Activated CD8-positive, alpha-beta memory T cell treated with anti-CD3 and anti-CD28 coated beads, Interleukin-2, amount 50 U/mL, for 1 hour (primary cell): Measurements from ENCODE around the gene PPP6R2.
"Not testable (repeated sequence)": the region's sequence is repeated elsewhere in the genome, so short reads cannot be mapped to it uniquely, and the experiment has no call there.

Experiments used
- DNase-seq: peaks from one replicate; pipeline ENCODE4 v3.0.0-alpha.2; 2020; ENCODE audit errors: extremely low read depth

Gene PPP6R2

DNA sequence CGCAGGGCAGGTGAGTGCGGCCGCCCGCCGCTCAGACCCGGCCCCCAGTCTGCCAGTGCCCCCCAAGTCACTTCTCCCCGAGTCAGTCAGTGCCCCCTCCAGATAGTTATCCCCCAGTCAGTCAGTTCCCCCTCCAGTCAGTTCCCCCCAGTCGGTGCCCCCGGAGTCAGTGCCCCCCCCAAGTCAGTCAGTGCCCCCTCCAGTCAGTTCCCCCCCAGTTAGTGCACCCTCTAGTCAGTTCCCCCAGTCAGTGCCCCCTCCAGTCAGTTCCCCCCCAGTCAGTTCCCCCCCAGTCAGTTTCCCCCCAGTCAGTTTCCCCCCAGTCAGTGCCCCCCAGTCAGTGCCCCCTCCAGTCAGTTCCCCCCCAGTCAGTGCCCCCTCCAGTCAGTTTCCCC, 411 bp downstream of the PPP6R2 start:
- no peak for DNase-seq

- no peak for DNase-seq
Measured at GRCh38 chr22:50346470-50346869, 3.3 kb downstream of the PPP6R2 start.

GRCh38 chr22:50347157-50347556, 4.0 kb downstream of the PPP6R2 start:
- DNase-seq, result no peak

GRCh38 chr22:50348058-50348457, 4.9 kb downstream of the PPP6R2 start:
- DNase-seq, result no peak

DNA sequence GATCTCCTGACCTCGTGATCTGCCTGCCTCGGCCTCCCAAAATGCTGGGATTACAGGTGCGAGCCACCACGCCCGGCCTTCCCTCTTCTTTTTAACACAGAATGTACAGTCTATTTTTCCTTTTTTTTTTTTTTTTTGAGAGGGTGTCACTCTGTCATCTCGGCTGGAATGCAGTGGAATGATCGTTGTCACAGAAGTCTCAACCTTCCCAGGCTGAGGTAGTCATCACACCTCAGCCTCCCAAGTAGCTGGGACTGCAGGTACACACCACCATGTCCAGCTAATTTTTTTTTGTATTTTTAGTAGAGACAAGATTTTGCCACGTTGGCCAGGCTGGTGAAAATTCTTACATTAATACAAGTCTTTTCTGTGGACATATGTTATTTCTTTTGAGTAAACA, 13.1 kb downstream of the PPP6R2 start:
- no peak for DNase-seq

DNA sequence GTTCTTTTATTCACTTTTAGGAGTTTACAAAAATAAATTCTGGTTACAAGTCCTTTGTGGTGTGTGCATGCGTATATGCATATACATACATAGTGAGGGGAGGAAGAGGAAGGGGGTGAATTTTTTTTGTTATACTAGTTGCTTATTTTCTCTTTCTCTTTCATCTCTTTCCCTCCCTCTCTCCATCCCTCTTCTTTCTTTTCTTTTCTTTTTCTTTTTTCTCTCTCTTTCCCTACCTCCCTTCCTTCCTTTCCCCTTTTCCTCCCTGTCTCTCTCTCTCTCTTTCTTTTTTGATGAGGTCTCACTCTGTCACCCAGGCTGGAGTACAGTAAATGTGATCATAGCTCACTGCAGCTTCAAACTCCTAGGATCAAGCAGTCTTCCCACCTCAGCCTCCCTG, 14.1 kb downstream of the PPP6R2 start:
- DNase-seq, result no peak

DNA sequence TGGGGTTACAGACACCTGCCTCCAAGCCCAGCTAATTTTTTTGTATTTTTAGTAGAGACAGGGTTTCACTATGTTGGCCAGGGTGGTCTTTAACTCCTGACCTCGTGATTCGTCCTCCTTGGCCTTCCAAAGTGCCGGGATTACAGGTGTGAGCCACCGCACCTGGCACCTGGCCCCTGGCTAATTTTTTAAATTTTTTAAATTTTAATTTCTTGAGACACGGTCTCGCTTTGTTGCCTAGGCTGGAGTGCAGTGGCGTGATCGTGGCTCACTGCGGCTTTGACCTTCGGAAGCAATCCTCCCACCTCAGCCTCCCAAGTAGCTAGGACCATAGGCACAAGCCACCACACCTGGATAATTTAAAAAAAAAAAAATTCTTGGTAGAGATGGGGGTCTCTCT, 14.6 kb downstream of the PPP6R2 start:
- DNase-seq, result no peak

GRCh38 chr22:50360578-50360977, 17.5 kb downstream of the PPP6R2 start:
- no peak for DNase-seq

- DNase-seq, result no peak
Measured at GRCh38 chr22:50361222-50361621, 18.1 kb downstream of the PPP6R2 start.

DNA sequence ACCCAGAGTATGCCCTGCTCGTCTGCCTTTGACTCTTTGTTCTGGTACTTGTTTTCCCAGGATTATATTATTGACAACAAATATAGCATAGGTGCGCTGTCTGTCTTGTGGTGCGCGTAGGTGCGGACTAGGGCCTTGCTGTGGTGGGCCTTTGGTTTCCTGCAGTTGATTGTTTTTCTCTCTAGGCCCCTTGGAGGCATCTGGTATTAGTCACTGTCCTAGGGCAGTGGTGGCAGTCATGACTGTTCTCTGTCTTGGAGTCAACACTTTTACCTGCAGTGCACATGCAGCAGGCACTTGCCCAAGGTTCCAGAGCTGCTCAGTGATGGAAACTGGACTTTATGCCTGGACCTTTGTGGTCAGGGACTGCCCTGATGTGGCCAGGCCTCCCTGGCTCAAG, 18.6 kb downstream of the PPP6R2 start:
- DNase-seq, result no peak

DNA sequence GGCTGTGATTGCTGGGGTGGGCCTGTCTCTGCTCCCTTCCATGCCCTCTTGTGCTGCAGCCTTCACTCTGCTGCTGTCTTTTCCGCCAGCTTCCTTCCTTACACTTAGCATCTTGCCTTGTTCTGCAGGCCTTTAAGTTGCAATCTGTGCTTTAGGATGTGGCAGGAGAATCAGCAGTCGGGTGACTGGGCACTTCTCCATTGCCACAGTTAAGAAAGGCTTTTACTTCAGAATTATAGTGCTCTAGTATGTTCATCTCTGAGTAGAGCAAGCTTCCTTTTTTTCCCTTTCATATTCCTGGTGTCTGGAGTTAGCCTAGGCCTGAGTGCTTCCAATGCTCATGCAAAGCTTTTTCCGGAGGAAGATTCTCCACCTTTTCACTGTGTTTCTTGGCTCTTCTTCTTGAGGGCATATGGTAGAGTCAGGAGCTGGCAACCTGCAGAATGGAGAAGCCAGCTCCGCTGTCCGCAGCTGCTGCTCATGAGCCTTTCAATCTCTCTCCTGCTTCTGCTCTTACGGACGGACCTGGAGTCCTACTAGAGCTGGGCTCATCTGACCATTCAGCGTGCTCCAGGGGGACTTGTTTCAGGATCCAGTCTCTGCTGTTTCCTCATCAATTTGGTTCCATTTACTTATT, 20.2 kb downstream of the PPP6R2 start:
- no peak for DNase-seq

DNA sequence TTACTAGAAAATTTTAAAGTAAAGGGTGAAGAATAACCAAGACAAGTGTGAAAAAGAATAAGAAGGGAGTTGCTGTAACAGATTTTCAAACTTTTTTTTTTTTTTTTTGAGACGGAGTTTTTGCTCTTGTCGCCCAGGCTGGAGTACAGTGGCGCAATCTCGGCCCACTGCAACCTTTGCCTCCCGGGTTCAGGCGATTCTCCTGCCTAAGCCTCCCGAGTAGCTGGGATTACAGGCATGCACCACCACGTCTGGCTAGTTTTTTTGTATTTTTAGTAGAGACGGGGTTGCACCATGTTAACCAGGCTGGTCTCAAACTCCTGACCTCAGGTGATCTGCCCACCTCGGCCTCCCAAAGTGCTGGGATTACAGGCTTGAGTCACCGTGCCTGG, 20.7 kb downstream of the PPP6R2 start:
- DNase-seq, result not testable (repeated sequence)

GRCh38 chr22:50367778-50368500, 24.8 kb downstream of the PPP6R2 start:
- no peak for DNase-seq

DNA sequence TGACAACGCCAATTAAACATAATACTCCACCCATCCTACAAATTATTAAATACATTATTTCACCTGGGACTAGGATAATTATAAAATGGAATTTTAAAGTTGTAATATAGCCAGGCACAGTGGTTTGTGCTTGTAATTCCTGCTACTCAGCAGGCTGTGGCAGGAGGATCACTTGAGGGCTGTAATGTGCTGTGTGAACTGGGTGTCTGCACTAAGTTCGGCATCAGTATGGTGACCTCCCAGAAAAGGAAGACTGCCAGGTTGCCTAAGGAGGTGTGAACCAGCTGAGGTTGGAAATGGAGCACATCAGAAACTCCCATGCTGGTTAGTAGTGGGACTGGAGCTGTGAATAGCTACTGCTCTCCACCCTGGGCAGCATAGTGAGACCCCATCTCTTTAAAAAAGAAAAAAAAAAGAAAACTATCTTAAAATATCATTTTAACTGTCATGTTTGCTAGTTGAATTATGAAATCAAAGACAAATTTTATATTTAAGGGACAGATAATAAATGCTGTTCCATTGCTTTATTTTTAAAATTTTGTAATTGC, 28.0 kb downstream of the PPP6R2 start:
- DNase-seq, result no peak

- DNase-seq, result no peak
Measured at GRCh38 chr22:50376085-50376651, 33.0 kb downstream of the PPP6R2 start.

GRCh38 chr22:50381021-50381555, 38.0 kb downstream of the PPP6R2 start:
- DNase-seq, result not testable (repeated sequence)

GRCh38 chr22:50396751-50397370, 53.7 kb downstream of the PPP6R2 start:
- no peak for DNase-seq

DNA sequence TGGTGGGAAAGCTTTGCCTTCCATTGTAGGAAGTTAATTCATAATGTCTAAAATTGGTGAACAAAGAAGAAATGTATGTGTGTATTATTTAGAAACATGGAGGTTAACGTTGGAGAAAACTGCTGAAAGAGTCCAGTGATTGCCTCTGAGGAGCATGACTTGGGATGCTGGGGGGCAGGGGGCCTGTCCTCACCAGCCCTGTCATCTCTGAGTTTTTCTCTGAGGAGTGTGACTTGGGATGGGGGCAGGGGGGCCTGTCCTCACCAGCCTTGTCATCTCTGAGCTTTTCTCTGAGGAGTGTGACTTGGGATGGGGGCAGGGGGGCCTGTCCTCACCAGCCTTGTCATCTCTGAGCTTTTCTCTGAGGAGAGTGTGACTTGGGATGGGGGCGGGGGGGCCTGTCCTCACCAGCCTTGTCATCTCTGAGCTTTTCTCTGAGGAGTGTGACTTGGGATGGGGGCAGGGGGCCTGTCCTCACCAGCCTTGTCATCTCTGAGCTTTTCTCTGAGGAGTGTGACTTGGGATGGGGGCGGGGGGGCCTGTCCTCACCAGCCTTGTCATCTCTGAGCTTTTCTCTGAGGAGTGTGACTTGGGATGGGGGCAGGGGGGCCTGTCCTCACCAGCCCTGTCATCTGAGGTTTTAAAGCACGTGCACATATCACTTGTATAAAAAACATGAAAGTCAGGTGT, 54.4 kb downstream of the PPP6R2 start:
- DNase-seq, result not testable (repeated sequence)

DNA sequence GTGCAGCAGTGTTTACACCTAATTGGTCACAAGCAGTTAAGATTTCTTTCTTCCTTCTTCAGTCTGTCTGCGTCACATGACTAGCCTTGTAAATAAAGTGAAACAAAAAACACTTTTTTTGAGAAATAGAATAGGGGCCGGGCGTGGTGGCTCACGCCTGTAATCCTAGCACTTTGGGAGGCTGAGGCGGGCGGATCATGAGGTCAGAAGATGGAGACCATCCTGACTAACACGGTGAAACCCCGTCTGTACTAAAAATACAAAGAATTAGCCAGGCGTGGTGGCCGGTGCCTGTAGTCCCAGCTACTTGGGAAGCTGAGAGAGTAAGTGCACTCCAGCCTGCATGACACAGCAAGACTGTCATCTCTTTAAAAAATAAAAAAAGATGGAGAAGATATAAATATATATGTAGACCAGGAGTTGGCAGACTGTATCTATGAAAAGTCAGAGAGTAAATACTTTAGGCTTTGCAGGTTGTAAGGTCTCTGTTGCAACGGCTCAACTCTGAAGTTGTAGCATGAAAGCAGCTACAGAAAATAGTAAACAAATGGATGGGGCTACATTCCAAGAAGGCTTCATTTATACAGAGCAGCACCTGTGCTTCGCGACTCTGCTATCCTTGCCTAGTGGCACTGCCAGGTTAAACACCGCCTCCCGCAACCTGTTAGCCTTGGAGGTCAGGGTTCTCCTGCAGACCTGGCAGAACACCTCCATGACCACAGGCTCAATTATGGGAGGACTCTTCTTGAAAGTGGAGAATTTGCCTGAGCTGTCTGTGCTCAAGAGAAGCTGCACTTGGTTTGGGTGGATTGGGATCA, 55.9 kb downstream of the PPP6R2 start:
- DNase-seq, result no peak

GRCh38 chr22:50399751-50400331, 56.7 kb downstream of the PPP6R2 start:
- no peak for DNase-seq
